ENCODE measurements around the gene CA10.

CA10 gene

DNA sequence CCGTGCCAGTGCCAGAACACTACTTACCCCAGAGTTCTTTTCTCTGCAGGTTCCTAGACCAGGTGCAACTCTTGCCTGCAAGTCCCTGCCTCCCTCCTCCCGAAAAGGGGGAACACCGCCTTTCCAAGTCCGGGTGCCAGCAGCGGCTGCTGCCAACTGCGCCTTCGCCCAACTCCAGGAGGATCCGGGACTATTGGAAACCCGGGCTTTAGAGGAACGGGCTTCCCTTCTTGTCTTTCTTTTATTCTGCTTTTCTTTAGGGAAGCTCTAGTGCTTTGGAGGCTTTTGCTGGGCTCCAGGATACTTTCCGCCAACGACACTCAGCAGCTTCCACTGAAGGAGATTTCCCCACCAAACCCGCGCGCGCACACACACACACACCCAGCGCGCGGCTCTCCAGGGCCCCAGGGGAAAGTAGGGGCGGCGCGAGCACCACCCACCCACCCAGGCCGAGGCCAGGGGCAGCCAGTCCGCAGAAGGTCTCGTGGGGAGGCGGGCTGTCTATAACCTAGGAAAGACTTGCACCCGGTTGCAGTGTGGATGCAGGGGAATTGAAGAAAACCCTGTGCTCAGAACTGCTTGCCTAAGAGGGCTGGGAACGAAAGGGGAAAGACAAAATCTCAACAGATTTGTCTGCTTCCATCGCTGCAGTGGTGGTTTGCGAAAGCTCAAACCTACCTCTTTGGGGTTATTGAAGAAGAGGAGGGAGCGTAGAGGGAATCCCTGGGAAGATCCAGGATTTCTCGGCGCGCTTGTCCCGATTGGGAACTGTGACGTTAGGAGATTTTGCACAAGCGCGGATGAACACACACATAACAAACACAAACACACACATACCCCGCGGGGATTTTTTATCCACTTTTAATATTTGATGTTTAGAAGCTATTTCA is 977 bp upstream of the CA10 start:
- no peak overlapping the region for H3K4me3 ChIP-seq (ENCODE audit: low read depth in 1 of 2, low read length in 2 of 2)
- H3K27ac ChIP-seq (ENCODE audit: low read depth, low read length): no peak overlapping the region
- no peaks in the 10 kb centered on the region for H3K4me1 ChIP-seq (ENCODE audit: control insufficient read depth in 1 of 2, insufficient read depth in 2 of 2, low read length in 2 of 2)
- no peaks in the 10 kb centered on the region for H3K9me3 ChIP-seq (ENCODE audit: control insufficient read depth in 1 of 2, low read length in 2 of 2)
- H3K9ac ChIP-seq (ENCODE audit: low read depth in 1 of 2, low read length in 2 of 2): no peak overlapping the region
- H3K27me3 ChIP-seq (ENCODE audit: control insufficient read depth in 1 of 2, insufficient read depth in 2 of 2, low read length in 2 of 2): peaks cover 29% of the 10 kb centered on the region in 2 donors
- no peaks in the 10 kb centered on the region for H3K36me3 ChIP-seq (ENCODE audit: control insufficient read depth in 1 of 2, insufficient read depth in 2 of 2, low read length in 2 of 2)

DNA sequence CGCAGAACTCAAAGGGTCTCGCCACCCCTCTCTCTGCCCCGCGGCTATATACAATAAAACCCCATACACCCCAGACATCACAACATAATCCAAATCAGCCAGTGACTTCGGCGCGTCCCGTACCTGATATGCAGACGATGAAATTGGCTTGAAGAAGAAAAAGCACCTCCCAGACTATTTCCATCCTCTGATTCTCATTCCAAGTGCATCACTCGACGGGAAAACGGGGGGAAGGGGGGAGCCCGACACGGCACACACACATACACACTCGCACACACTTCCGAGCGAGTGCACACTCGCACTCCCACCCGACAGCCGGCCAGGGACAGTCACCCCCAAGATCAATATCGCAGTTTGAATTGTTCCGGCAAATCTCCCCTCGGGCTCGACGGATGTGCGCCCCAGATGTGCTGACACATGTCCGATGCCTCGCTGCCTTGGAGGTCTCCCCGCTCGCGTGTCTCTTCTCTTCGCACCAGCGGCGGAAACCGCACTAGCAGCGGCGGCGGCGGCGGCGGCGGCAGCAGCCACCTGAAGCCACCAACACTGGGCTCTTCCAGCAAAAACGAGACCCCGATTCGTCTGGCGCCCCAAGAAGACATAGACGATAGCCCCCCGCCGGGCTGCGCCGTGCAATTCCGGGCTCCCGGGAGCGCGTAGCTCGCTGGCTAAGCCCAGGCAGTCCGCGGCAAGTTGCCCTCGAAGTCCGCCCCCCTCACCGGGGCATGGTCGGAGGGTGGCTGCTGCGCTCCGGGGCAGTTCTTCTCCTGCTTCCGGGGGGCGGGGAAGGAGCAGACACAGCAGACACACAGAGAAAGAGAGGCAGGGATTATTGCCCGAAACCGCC is 688 bp downstream of the CA10 start:
- H3K4me3 ChIP-seq (ENCODE audit: low read depth in 1 of 2, low read length in 2 of 2): peak overlapping the region in 1 of 2 donors; percentile 25
- H3K9ac ChIP-seq (ENCODE audit: low read depth in 1 of 2, low read length in 2 of 2): no peak overlapping the region
- H3K27me3 ChIP-seq (ENCODE audit: control insufficient read depth in 1 of 2, insufficient read depth in 2 of 2, low read length in 2 of 2): peaks cover 29% of the 10 kb centered on the region in 2 donors
- no peak overlapping the region for H3K27ac ChIP-seq (ENCODE audit: low read depth, low read length)
- H3K4me1 ChIP-seq (ENCODE audit: control insufficient read depth in 1 of 2, insufficient read depth in 2 of 2, low read length in 2 of 2): no peaks in the 10 kb centered on the region
- no peaks in the 10 kb centered on the region for H3K9me3 ChIP-seq (ENCODE audit: control insufficient read depth in 1 of 2, low read length in 2 of 2)
- H3K36me3 ChIP-seq (ENCODE audit: control insufficient read depth in 1 of 2, insufficient read depth in 2 of 2, low read length in 2 of 2): no peaks in the 10 kb centered on the region

DNA sequence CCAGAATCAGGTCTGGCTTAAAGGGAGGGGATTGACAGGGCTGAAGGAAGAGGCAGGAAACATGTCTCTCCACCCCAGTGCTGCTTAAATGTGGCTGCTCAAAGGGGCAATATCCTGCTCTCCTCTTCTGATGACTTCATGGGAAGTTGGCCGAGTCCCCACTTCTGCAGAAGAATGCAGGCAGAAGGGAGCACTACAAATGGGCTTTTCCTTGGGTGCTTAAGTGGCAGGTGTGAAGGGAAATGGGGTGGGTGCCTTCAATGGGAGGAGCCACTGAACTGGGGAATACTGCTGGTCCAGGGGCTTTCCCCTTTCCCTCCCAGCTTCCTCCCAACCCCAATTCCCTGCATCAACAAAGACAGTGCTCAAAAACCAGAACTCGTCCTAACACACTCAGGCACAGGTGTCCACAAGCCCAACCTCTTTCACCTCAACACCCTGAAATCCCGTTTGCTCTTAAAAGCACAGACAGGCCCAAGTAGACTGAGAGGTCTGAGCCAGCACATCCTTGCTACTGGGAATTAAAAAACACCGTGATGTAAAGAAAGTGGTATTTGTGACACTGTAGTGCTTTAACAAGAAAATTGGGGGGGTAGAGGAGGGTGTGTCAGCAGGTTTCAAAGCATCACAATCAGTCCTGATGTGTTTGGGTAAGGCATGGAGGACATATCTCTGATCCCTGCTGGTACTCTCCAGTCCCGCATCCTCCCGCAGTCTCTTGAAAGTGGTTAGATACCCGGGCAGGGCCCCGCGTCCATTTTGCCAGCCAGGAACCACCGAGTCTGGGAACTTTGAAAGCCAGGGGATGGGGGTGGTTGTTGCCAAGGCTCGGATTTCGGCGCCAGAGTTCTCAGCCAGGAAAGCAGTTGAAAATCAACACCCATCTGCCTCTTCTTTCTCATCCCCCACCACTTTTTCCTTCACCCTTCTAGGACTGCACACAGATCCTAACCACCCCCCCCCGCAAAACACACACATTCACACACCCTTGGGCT is 1.6 kb downstream of the CA10 start:
- Histone ChIP-seq H3K4me3 (ENCODE audit: low read depth in 1 of 2, low read length in 2 of 2) (no peak overlapping the region), H3K9ac (ENCODE audit: low read depth in 1 of 2, low read length in 2 of 2) (no peak overlapping the region), H3K4me1 (ENCODE audit: control insufficient read depth in 1 of 2, insufficient read depth in 2 of 2, low read length in 2 of 2) (no peaks in the 10 kb centered on the region), H3K9me3 (ENCODE audit: control insufficient read depth in 1 of 2, low read length in 2 of 2) (no peaks in the 10 kb centered on the region), H3K27ac (ENCODE audit: low read depth, low read length) (no peak overlapping the region), H3K36me3 (ENCODE audit: control insufficient read depth in 1 of 2, insufficient read depth in 2 of 2, low read length in 2 of 2) (no peaks in the 10 kb centered on the region), H3K27me3 (ENCODE audit: control insufficient read depth in 1 of 2, insufficient read depth in 2 of 2, low read length in 2 of 2) (peaks cover 29% of the 10 kb centered on the region in 2 donors)

DNA sequence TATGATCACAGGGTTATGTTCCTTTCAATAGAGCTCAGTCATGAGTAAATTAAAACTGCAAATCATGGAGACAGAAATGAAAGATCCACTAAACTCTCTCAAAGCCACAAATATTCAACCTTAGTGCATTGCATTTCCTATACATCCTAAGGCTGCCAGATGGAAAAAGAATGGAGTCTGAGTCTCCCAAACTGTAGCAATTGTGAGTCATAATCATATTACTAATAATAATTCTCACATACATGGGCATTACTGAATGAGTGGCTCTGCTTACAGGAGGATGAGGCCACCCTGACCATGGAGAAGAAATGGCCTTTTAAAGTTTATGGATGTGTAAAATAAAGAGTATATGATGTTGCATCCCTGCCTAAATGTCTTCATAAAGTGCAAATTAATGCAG is 3.2 kb downstream of the CA10 start:
- H3K27me3 ChIP-seq (ENCODE audit: control insufficient read depth in 1 of 2, insufficient read depth in 2 of 2, low read length in 2 of 2): peaks cover 29% of the 10 kb centered on the region in 2 donors
- no peak overlapping the region for H3K9ac ChIP-seq (ENCODE audit: low read depth in 1 of 2, low read length in 2 of 2)
- no peak overlapping the region for H3K4me3 ChIP-seq (ENCODE audit: low read depth in 1 of 2, low read length in 2 of 2)
- H3K9me3 ChIP-seq (ENCODE audit: control insufficient read depth in 1 of 2, low read length in 2 of 2): no peaks in the 10 kb centered on the region
- H3K27ac ChIP-seq (ENCODE audit: low read depth, low read length): no peak overlapping the region
- no peaks in the 10 kb centered on the region for H3K4me1 ChIP-seq (ENCODE audit: control insufficient read depth in 1 of 2, insufficient read depth in 2 of 2, low read length in 2 of 2)
- H3K36me3 ChIP-seq (ENCODE audit: control insufficient read depth in 1 of 2, insufficient read depth in 2 of 2, low read length in 2 of 2): no peaks in the 10 kb centered on the region

DNA sequence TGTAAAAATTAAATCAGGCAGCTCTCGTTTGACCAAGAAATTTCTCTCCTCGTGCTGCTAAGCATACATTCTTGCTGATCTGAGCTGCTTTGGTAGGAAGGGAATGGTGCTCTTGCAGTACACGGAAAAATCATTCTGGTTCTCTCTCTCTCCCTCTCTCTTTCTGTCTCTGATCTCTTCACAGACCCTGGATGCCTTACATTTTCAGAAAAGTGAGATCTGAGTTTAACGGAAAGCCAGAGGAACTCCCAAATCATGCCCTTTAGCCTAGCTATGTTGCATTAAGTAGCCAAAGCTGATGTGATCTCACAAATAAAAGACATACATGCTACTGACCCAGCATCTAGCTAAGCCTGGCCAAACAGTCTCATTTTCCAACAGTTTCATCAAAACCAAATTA is 4.0 kb downstream of the CA10 start:
- no peak overlapping the region for H3K9ac ChIP-seq (ENCODE audit: low read depth in 1 of 2, low read length in 2 of 2)
- no peaks in the 10 kb centered on the region for H3K4me1 ChIP-seq (ENCODE audit: control insufficient read depth in 1 of 2, insufficient read depth in 2 of 2, low read length in 2 of 2)
- H3K27ac ChIP-seq (ENCODE audit: low read depth, low read length): no peak overlapping the region
- H3K4me3 ChIP-seq (ENCODE audit: low read depth in 1 of 2, low read length in 2 of 2): no peak overlapping the region
- H3K27me3 ChIP-seq (ENCODE audit: control insufficient read depth in 1 of 2, insufficient read depth in 2 of 2, low read length in 2 of 2): peaks cover 26% of the 10 kb centered on the region in 2 donors
- no peaks in the 10 kb centered on the region for H3K36me3 ChIP-seq (ENCODE audit: control insufficient read depth in 1 of 2, insufficient read depth in 2 of 2, low read length in 2 of 2)
- no peaks in the 10 kb centered on the region for H3K9me3 ChIP-seq (ENCODE audit: control insufficient read depth in 1 of 2, low read length in 2 of 2)

DNA sequence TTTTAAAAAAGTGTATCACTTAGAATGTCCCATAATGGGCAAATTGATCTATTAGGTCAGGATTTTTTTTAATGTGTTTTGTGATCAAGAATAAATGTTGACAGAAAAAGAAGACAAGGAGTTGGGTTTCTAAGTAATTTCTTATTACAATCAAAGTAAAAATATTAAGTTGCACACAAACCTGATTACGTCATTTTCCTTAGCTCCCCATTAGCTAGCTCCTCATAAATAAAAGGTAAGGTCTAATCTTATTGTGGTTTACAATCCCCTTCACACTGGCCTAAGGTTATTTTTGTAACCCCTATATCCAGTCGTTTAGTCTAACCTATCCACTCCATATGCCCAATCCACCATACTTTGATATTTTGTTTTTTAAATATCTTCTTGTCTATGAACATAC is 7.6 kb downstream of the CA10 start:
- Histone ChIP-seq H3K9me3 (ENCODE audit: control insufficient read depth in 1 of 2, low read length in 2 of 2) (no peaks in the 10 kb centered on the region), H3K36me3 (ENCODE audit: control insufficient read depth in 1 of 2, insufficient read depth in 2 of 2, low read length in 2 of 2) (no peaks in the 10 kb centered on the region), H3K4me3 (ENCODE audit: low read depth in 1 of 2, low read length in 2 of 2) (no peak overlapping the region), H3K27ac (ENCODE audit: low read depth, low read length) (no peak overlapping the region), H3K4me1 (ENCODE audit: control insufficient read depth in 1 of 2, insufficient read depth in 2 of 2, low read length in 2 of 2) (no peaks in the 10 kb centered on the region), H3K9ac (ENCODE audit: low read depth in 1 of 2, low read length in 2 of 2) (no peak overlapping the region), H3K27me3 (ENCODE audit: control insufficient read depth in 1 of 2, insufficient read depth in 2 of 2, low read length in 2 of 2) (no peaks in the 10 kb centered on the region)

DNA sequence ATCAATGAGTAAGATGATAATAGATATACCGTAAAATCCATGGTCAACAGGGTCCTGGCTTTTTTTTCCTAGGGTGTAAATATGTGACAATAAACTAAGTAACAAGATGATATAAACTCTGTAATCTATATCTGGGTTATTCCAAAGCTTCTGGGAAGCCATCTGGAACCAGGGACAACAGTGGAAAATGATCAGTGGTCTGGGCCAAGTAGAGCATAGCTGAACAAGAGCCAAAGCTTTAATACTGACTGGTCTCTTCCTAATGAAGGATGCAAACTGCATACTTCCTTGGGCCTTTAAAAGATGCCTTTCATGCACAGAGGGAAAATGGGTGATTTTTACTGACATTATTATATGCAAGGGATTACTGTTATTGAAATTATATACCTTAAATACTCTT is 8.9 kb downstream of the CA10 start:
- no peak overlapping the region for H3K27ac ChIP-seq (ENCODE audit: low read depth, low read length)
- H3K4me1 ChIP-seq (ENCODE audit: control insufficient read depth in 1 of 2, insufficient read depth in 2 of 2, low read length in 2 of 2): no peaks in the 10 kb centered on the region

DNA sequence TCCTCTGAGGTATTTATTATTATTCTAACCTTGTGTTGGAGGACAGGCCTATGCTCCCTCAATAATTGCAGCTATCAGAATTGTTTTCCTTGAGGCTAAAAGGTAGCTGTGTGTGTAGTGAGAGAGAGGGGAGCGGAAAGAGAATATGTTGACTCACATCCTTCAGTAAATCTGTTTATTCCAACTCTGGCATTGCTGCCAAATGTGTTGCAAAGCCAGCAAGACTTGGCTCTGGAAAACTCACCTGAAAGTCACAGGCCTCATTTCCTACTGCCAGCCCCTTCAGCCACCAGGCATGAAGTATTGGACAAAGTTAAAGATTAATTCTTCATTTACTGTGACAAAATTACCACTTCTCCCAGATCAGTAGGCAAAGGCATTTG is 9.6 kb downstream of the CA10 start:
- no peaks in the 10 kb centered on the region for H3K4me1 ChIP-seq (ENCODE audit: control insufficient read depth in 1 of 2, insufficient read depth in 2 of 2, low read length in 2 of 2)
- H3K27me3 ChIP-seq (ENCODE audit: control insufficient read depth in 1 of 2, insufficient read depth in 2 of 2, low read length in 2 of 2): no peaks in the 10 kb centered on the region
- no peaks in the 10 kb centered on the region for H3K36me3 ChIP-seq (ENCODE audit: control insufficient read depth in 1 of 2, insufficient read depth in 2 of 2, low read length in 2 of 2)
- no peak overlapping the region for H3K27ac ChIP-seq (ENCODE audit: low read depth, low read length)
- H3K9ac ChIP-seq (ENCODE audit: low read depth in 1 of 2, low read length in 2 of 2): no peak overlapping the region
- H3K9me3 ChIP-seq (ENCODE audit: control insufficient read depth in 1 of 2, low read length in 2 of 2): no peaks in the 10 kb centered on the region
- no peak overlapping the region for H3K4me3 ChIP-seq (ENCODE audit: low read depth in 1 of 2, low read length in 2 of 2)

More for the DNA sequence above, 8.9 kb downstream of the CA10 start:
- Histone ChIP-seq H3K27me3 (ENCODE audit: control insufficient read depth in 1 of 2, insufficient read depth in 2 of 2, low read length in 2 of 2) (no peaks in the 10 kb centered on the region), H3K4me3 (ENCODE audit: low read depth in 1 of 2, low read length in 2 of 2) (no peak overlapping the region), H3K9ac (ENCODE audit: low read depth in 1 of 2, low read length in 2 of 2) (no peak overlapping the region), H3K9me3 (ENCODE audit: control insufficient read depth in 1 of 2, low read length in 2 of 2) (no peaks in the 10 kb centered on the region), H3K36me3 (ENCODE audit: control insufficient read depth in 1 of 2, insufficient read depth in 2 of 2, low read length in 2 of 2) (no peaks in the 10 kb centered on the region)

DNA sequence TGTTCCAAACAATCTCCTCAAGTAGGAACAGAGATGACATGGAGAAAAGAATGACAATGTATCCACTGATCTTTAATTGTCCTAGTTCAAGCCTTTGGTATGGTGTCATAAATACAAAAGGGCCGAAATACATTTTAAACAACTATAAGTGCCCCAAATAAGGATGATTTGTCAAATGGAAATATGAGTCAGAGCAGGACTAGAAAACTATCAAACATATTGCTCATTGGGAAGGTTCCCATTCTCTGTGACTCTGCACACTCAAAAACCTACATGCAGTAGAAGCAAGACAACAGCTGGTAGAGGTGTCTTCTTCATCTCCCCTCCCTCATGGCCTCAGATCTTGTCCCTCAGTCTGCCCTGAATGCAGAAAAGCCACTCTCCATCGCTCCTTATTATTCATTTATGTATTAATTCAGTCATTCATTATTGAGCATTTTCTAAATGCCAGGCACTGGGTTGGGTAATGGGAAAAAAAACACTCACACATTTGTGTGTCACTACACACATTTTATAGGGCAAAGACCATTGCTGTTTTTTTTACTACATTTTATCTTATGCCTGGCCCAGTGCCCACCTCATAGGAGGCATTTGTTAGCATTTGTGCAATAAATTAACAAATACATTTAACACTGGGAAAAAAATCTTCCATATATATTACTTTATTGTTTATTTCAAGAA is 10.1 kb downstream of the CA10 start:
- H3K4me3 ChIP-seq (ENCODE audit: low read depth in 1 of 2, low read length in 2 of 2): no peak overlapping the region
- H3K27me3 ChIP-seq (ENCODE audit: control insufficient read depth in 1 of 2, insufficient read depth in 2 of 2, low read length in 2 of 2): no peaks in the 10 kb centered on the region
- no peaks in the 10 kb centered on the region for H3K4me1 ChIP-seq (ENCODE audit: control insufficient read depth in 1 of 2, insufficient read depth in 2 of 2, low read length in 2 of 2)
- H3K9me3 ChIP-seq (ENCODE audit: control insufficient read depth in 1 of 2, low read length in 2 of 2): no peaks in the 10 kb centered on the region
- H3K9ac ChIP-seq (ENCODE audit: low read depth in 1 of 2, low read length in 2 of 2): no peak overlapping the region
- H3K27ac ChIP-seq (ENCODE audit: low read depth, low read length): peak overlapping the region; percentile 1
- no peaks in the 10 kb centered on the region for H3K36me3 ChIP-seq (ENCODE audit: control insufficient read depth in 1 of 2, insufficient read depth in 2 of 2, low read length in 2 of 2)
